Calu3 (cell line): ENCODE data around the gene FAM76B. TPM values are rescaled to one million over a fixed set of nuclear protein-coding genes. Genes with fewer than 3 reads are reported as not detected.

ENCODE experiments used
- BruUV-seq: library from RNA; stranded (reverse); fragments of 400-500 nt; replicated peaks from 2 replicates; lab custom pipeline; 2021; lab: Mats Ljungman, UMichigan
- CTCF ChIA-PET: fragments of 300-600 bp; sonication (Branson Sonifier 250); formaldehyde crosslinking; loops from one replicate; lab custom pipeline; 2022; ENCODE audit warnings: antibody characterized with exemption; lab: Charles Lee
- DNase-seq: peaks from one replicate; pipeline ENCODE4 v3.0.0; 2022
- H3K27ac Mint-ChIP-seq: one replicate; pipeline ENCODE4 v1.8.0; 2022; ENCODE audit warnings: mixed read lengths; ENCODE audit not compliant: unreplicated experiment
- H3K27me3 Mint-ChIP-seq: one replicate; pipeline ENCODE4 v1.8.0; 2022; ENCODE audit warnings: mixed read lengths; ENCODE audit not compliant: unreplicated experiment
- H3K36me3 Mint-ChIP-seq: one replicate; pipeline ENCODE4 v1.8.0; 2022; ENCODE audit warnings: mild to moderate bottlenecking, moderate library complexity, mixed read lengths; ENCODE audit not compliant: insufficient read depth, unreplicated experiment
- H3K4me1 Mint-ChIP-seq: one replicate; pipeline ENCODE4 v1.8.0; 2022; ENCODE audit warnings: mild to moderate bottlenecking, low read depth, mixed read lengths; ENCODE audit not compliant: unreplicated experiment
- H3K4me3 Mint-ChIP-seq: one replicate; pipeline ENCODE4 v1.8.0; 2022; ENCODE audit warnings: mild to moderate bottlenecking, low read depth, moderate library complexity, mixed read lengths; ENCODE audit not compliant: unreplicated experiment
- H3K9me3 Mint-ChIP-seq: one replicate; pipeline ENCODE4 v1.8.0; 2022; ENCODE audit warnings: low read depth, mixed read lengths; ENCODE audit not compliant: unreplicated experiment
- CTCF ChIP-seq: fragments of 200-600 bp; IDR thresholded peaks from one replicate; pipeline ENCODE4 v1.8.0; 2022; ENCODE audit warnings: antibody characterized with exemption; ENCODE audit not compliant: unreplicated experiment
- intact Hi-C: fragments of 100-400 bp; cut with micrococcal nuclease; formaldehyde crosslinking; loops from one replicate; pipeline ENCODE4 v1.10.0; 2022; ENCODE audit not compliant: unreplicated experiment
- total RNA-seq: library from RNA; stranded (reverse); gene quantifications from 2 replicates; pipeline ENCODE4 v1.2.3, GENCODE V29; 2022

The FAM76B gene
- total RNA-seq, 1 experiment from 2014 or later, result 20.4 TPM

DNA sequence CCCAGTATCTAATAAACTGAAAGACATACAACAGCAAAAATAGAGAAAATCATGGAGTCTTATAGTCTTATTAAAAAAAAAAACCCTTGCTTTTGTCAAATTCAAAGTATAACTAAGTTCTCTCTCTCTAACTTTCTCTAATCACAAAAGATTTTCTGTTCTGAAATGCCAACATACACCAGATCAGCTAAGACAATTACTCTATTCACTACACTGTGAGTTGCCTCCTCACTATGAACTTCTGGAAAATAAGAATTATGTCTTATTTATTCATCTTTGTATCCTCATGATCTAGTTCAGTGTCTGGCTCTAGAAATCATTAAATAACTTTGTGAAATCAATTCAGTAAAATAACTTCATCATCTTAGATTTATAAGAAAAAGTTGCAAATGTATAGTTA lies 12.7 kb downstream of the FAM76B start:
- Mint-ChIP-seq H3K4me1 (no peaks in the 10 kb centered on the region), H3K36me3 (peaks cover 10% of the 10 kb centered on the region), H3K9me3 (no peaks in the 10 kb centered on the region), H3K4me3 (no peak overlapping the region), H3K27me3 (no peaks in the 10 kb centered on the region), H3K27ac (no peak overlapping the region)
- no TSS peak for BruUV-seq
- TF ChIP-seq CTCF, result no peak
- DNase-seq, result no peak
- CTCF ChIA-PET, result no interaction called here
- intact Hi-C loops, result no loop called here

GRCh38 chr11:95768521-95768920 lies 21.1 kb downstream of the FAM76B start:
- CTCF ChIA-PET, result no interaction called here
- intact Hi-C loops, result loop anchor here (5.0 to 10.0 kb wide), 2 partner anchors 204 to 701 kb away; partner anchors contain the start of gene SRSF8

DNA sequence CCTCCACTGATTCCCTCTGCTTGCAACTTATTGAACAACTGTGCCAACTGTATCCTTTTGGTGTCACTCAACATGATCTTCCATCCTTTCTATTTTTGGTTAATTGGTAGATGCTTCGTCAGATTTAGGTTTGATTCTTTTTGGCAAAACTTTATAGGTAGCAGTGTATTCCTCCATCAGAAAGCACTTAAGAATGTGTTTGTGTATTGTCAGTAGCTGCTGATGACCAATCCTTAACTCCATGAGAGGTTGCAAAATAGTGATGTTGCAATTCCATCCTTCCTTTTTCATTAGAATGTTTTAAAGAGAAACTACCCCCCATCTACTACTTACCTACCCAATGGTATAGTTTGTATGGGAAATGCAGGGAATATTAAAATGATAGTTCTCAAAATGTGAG lies 22.1 kb downstream of the FAM76B start:
- DNase-seq, result no peak
- Mint-ChIP-seq H3K9me3 (no peaks in the 10 kb centered on the region), H3K36me3 (no peaks in the 10 kb centered on the region), H3K27ac (no peak overlapping the region), H3K4me1 (no peaks in the 10 kb centered on the region), H3K27me3 (no peaks in the 10 kb centered on the region), H3K4me3 (no peak overlapping the region)
- TF ChIP-seq CTCF, result no peak
- no TSS peak for BruUV-seq
- CTCF ChIA-PET, result interaction anchor here (0.7 kb wide), 1 partner anchor 616 kb away, joined by 3 read pairs; no protein-coding TSS in a partner anchor
- intact Hi-C loops, result loop anchor here (5.0 to 10.0 kb wide), 2 partner anchors 203 to 700 kb away; partner anchors contain the start of gene SRSF8

More at GRCh38 chr11:95768521-95768920, 21.1 kb downstream of the FAM76B start:
- BruUV-seq, result no TSS peak
- Mint-ChIP-seq H3K27ac (no peak overlapping the region), H3K4me1 (no peaks in the 10 kb centered on the region), H3K27me3 (no peaks in the 10 kb centered on the region), H3K36me3 (no peaks in the 10 kb centered on the region), H3K4me3 (no peak overlapping the region), H3K9me3 (no peaks in the 10 kb centered on the region)
- no peak for DNase-seq
- TF ChIP-seq CTCF, result no peak

DNA sequence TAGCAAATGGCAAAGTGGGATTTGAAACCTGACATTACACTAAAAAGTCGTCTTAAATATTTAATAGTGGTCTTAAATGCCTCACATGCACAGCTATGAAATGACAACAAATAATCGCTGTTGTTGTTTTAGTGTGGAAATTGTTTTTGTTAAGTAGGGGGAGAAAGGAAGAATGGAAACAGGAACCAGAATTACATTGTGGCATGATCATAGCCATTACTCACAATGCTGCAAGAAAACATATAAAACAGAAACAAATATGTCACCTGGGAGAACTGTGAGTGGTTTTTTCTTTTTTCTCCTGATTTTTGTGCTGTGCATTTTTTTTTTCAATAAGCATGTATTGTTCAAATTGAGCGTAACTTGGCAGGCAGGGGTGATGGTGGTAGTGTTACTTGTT lies 22.9 kb downstream of the FAM76B start:
- no peaks in the 10 kb centered on the region for H3K4me1 Mint-ChIP-seq
- H3K27ac Mint-ChIP-seq, result no peak overlapping the region
- intact Hi-C loops, result loop anchor here (5.0 to 10.0 kb wide), 2 partner anchors 202 to 699 kb away; partner anchors contain the start of gene SRSF8
- no peaks in the 10 kb centered on the region for H3K27me3 Mint-ChIP-seq
- CTCF ChIA-PET, result no interaction called here
- H3K9me3 Mint-ChIP-seq, result no peaks in the 10 kb centered on the region
- no peaks in the 10 kb centered on the region for H3K36me3 Mint-ChIP-seq
- BruUV-seq, result TSS peak; percentile 10
- TF ChIP-seq CTCF, result no peak
- no peak for DNase-seq
- H3K4me3 Mint-ChIP-seq, result no peak overlapping the region
